ENCODE data around the gene NPEPPS.

The NPEPPS gene

GRCh38 chr17:47649972-47650524, 119.1 kb downstream of the NPEPPS start:
- no peaks in the 10 kb centered on the region for H3K9me3 Mint-ChIP-seq
- no peaks in the 10 kb centered on the region for H3K27me3 Mint-ChIP-seq
- intact Hi-C loops (cut with micrococcal nuclease), result no loop called here
- H3K27ac Mint-ChIP-seq, result peak overlapping the region; percentile 94
- peak overlapping the region; percentile 92 for H3K4me3 Mint-ChIP-seq
- H3K36me3 Mint-ChIP-seq (ENCODE audit: low read depth), result peaks cover 59% of the 10 kb centered on the region
- H3K4me1 Mint-ChIP-seq (ENCODE audit: low read depth), result peaks cover 51% of the 10 kb centered on the region

GRCh38 chr17:47650525-47651522, 119.9 kb downstream of the NPEPPS start:
- peak overlapping the region; percentile 94 for H3K27ac Mint-ChIP-seq
- H3K4me1 Mint-ChIP-seq (ENCODE audit: low read depth), result peaks cover 56% of the 10 kb centered on the region
- intact Hi-C loops (cut with micrococcal nuclease), result no loop called here
- no peaks in the 10 kb centered on the region for H3K9me3 Mint-ChIP-seq
- H3K36me3 Mint-ChIP-seq (ENCODE audit: low read depth), result peaks cover 67% of the 10 kb centered on the region
- peak overlapping the region; percentile 92 for H3K4me3 Mint-ChIP-seq
- no peaks in the 10 kb centered on the region for H3K27me3 Mint-ChIP-seq

GRCh38 chr17:47651704-47652103, 120.8 kb downstream of the NPEPPS start:
- peaks cover 51% of the 10 kb centered on the region for H3K4me1 Mint-ChIP-seq (ENCODE audit: low read depth)
- no peaks in the 10 kb centered on the region for H3K27me3 Mint-ChIP-seq
- H3K27ac Mint-ChIP-seq, result peak overlapping the region; percentile 47
- no peaks in the 10 kb centered on the region for H3K9me3 Mint-ChIP-seq
- intact Hi-C loops (cut with micrococcal nuclease), result no loop called here
- H3K4me3 Mint-ChIP-seq, result no peak overlapping the region
- peaks cover 76% of the 10 kb centered on the region for H3K36me3 Mint-ChIP-seq (ENCODE audit: low read depth)

GRCh38 chr17:47652570-47652969, 121.7 kb downstream of the NPEPPS start:
- Mint-ChIP-seq H3K27ac (no peak overlapping the region), H3K4me3 (no peak overlapping the region), H3K27me3 (no peaks in the 10 kb centered on the region), H3K36me3 (ENCODE audit: low read depth) (peaks cover 85% of the 10 kb centered on the region), H3K4me1 (ENCODE audit: low read depth) (peaks cover 42% of the 10 kb centered on the region), H3K9me3 (no peaks in the 10 kb centered on the region)
- intact Hi-C loops (cut with micrococcal nuclease), result no loop called here

GRCh38 chr17:47653442-47653841, 122.5 kb downstream of the NPEPPS start:
- Mint-ChIP-seq H3K4me3 (no peak overlapping the region), H3K9me3 (no peaks in the 10 kb centered on the region), H3K27ac (no peak overlapping the region), H3K36me3 (ENCODE audit: low read depth) (peaks cover 93% of the 10 kb centered on the region), H3K27me3 (no peaks in the 10 kb centered on the region), H3K4me1 (ENCODE audit: low read depth) (peaks cover 42% of the 10 kb centered on the region)
- intact Hi-C loops (cut with micrococcal nuclease), result no loop called here

GRCh38 chr17:47654991-47655390, 124.1 kb downstream of the NPEPPS start:
- peaks cover 93% of the 10 kb centered on the region for H3K36me3 Mint-ChIP-seq (ENCODE audit: low read depth)
- no peak overlapping the region for H3K27ac Mint-ChIP-seq
- no peaks in the 10 kb centered on the region for H3K9me3 Mint-ChIP-seq
- no peaks in the 10 kb centered on the region for H3K27me3 Mint-ChIP-seq
- peaks cover 37% of the 10 kb centered on the region for H3K4me1 Mint-ChIP-seq (ENCODE audit: low read depth)
- no peak overlapping the region for H3K4me3 Mint-ChIP-seq
- intact Hi-C loops (cut with micrococcal nuclease), result no loop called here

- peaks cover 31% of the 10 kb centered on the region for H3K4me1 Mint-ChIP-seq (ENCODE audit: low read depth)
- peaks cover 96% of the 10 kb centered on the region for H3K36me3 Mint-ChIP-seq (ENCODE audit: low read depth)
- H3K9me3 Mint-ChIP-seq, result no peaks in the 10 kb centered on the region
- H3K27me3 Mint-ChIP-seq, result no peaks in the 10 kb centered on the region
- intact Hi-C loops (cut with micrococcal nuclease), result loop anchor here (10.0 kb wide), 1 partner anchor 135 kb away; no protein-coding TSS in a partner anchor
- peak overlapping the region; percentile 30 for H3K4me3 Mint-ChIP-seq
- no peak overlapping the region for H3K27ac Mint-ChIP-seq
Observed at GRCh38 chr17:47660064-47660492, 129.2 kb downstream of the NPEPPS start.

GRCh38 chr17:47663912-47664623, 133.2 kb downstream of the NPEPPS start:
- H3K36me3 Mint-ChIP-seq (ENCODE audit: low read depth), result peaks cover 96% of the 10 kb centered on the region
- H3K4me1 Mint-ChIP-seq (ENCODE audit: low read depth), result peaks cover 13% of the 10 kb centered on the region
- no peak overlapping the region for H3K27ac Mint-ChIP-seq
- H3K27me3 Mint-ChIP-seq, result no peaks in the 10 kb centered on the region
- no peaks in the 10 kb centered on the region for H3K9me3 Mint-ChIP-seq
- intact Hi-C loops (cut with micrococcal nuclease), result loop anchor here (10.0 kb wide), 1 partner anchor 131 kb away; no protein-coding TSS in a partner anchor
- no peak overlapping the region for H3K4me3 Mint-ChIP-seq

GRCh38 chr17:47664624-47664941, 133.7 kb downstream of the NPEPPS start:
- no peaks in the 10 kb centered on the region for H3K27me3 Mint-ChIP-seq
- H3K4me3 Mint-ChIP-seq, result no peak overlapping the region
- H3K9me3 Mint-ChIP-seq, result no peaks in the 10 kb centered on the region
- H3K4me1 Mint-ChIP-seq (ENCODE audit: low read depth), result peaks cover 15% of the 10 kb centered on the region
- H3K27ac Mint-ChIP-seq, result no peak overlapping the region
- intact Hi-C loops (cut with micrococcal nuclease), result loop anchor here (10.0 kb wide), 1 partner anchor 130 kb away; no protein-coding TSS in a partner anchor
- H3K36me3 Mint-ChIP-seq (ENCODE audit: low read depth), result peaks cover 96% of the 10 kb centered on the region

- Mint-ChIP-seq H3K27me3 (no peaks in the 10 kb centered on the region), H3K9me3 (no peaks in the 10 kb centered on the region), H3K27ac (peak overlapping the region; percentile 39), H3K4me1 (ENCODE audit: low read depth) (peaks cover 19% of the 10 kb centered on the region), H3K36me3 (ENCODE audit: low read depth) (peaks cover 100% of the 10 kb centered on the region), H3K4me3 (no peak overlapping the region)
- intact Hi-C loops (cut with micrococcal nuclease), result loop anchor here (10.0 kb wide), 1 partner anchor 129 kb away; no protein-coding TSS in a partner anchor
Observed at GRCh38 chr17:47665655-47666054, 134.7 kb downstream of the NPEPPS start.

- Mint-ChIP-seq H3K27me3 (no peaks in the 10 kb centered on the region), H3K4me1 (ENCODE audit: low read depth) (peaks cover 16% of the 10 kb centered on the region), H3K36me3 (ENCODE audit: low read depth) (peaks cover 100% of the 10 kb centered on the region), H3K9me3 (no peaks in the 10 kb centered on the region), H3K4me3 (no peak overlapping the region), H3K27ac (no peak overlapping the region)
- intact Hi-C loops (cut with micrococcal nuclease), result loop anchor here (10.0 kb wide), 1 partner anchor 126 kb away; no protein-coding TSS in a partner anchor
Observed at GRCh38 chr17:47669081-47669480, 138.2 kb downstream of the NPEPPS start.

GRCh38 chr17:47670064-47670463, 139.2 kb downstream of the NPEPPS start:
- intact Hi-C loops (cut with micrococcal nuclease), result loop anchor here (5.0 kb wide), 1 partner anchor 68 kb away; no protein-coding TSS in a partner anchor
- H3K4me3 Mint-ChIP-seq, result no peak overlapping the region
- H3K36me3 Mint-ChIP-seq (ENCODE audit: low read depth), result peaks cover 100% of the 10 kb centered on the region
- peak overlapping the region; percentile 7 for H3K27ac Mint-ChIP-seq
- no peaks in the 10 kb centered on the region for H3K27me3 Mint-ChIP-seq
- H3K9me3 Mint-ChIP-seq, result no peaks in the 10 kb centered on the region
- H3K4me1 Mint-ChIP-seq (ENCODE audit: low read depth), result peaks cover 10% of the 10 kb centered on the region
